Measurements from ENCODE around the gene ARHGAP29. TPM values are rescaled to one million over a fixed set of nuclear protein-coding genes. Genes with fewer than 3 reads are reported as not detected.
A peak's percentile ranks its signal among the peaks of the same experiment; 100 is the strongest.

The ARHGAP29 gene
- total and polyA plus RNA-seq, 2 of the 4 experiments (the other 2 are of a cell fraction): 19.1 to 30.3 TPM

- CTCF ChIA-PET: no interaction called here
- Histone ChIP-seq H2BK120ac (ENCODE audit: low read depth, low read length) (peak overlapping the region; percentile 48), H3K14ac (replicated peaks; ENCODE audit: low read depth, low read length) (peak overlapping the region; percentile 64), H3K18ac (ENCODE audit: low read depth, low read length) (peak overlapping the region; percentile 46; the same call in 1 of the 2 replicates), H4K91ac (ENCODE audit: insufficient read depth, low read depth, low read length) (no peak overlapping the region), H3K9ac (ENCODE audit: low read depth, low read length) (no peak overlapping the region), H3K4me1 (ENCODE audit: control insufficient read depth, insufficient read depth, low read length) (peaks cover 9% of the 10 kb centered on the region), H3K27me3 (ENCODE audit: control insufficient read depth, insufficient read depth, low read length) (no peaks in the 10 kb centered on the region), H2AFZ (replicated peaks; ENCODE audit: low read length, poor library complexity) (peak overlapping the region; percentile 61), H2BK15ac (ENCODE audit: low read depth, low read length) (peak overlapping the region; percentile 1; the same call in 1 of the 3 replicates), H3K27ac (ENCODE audit: insufficient read depth, low read length) (no peak overlapping the region), H4K8ac (ENCODE audit: low read depth in 2 of 2, low read length in 2 of 2) (peak overlapping the region in 1 of 2 experiments; percentile 28; a peak in 1 of 4 replicates), H3K23ac (ENCODE audit: low read depth, low read length) (peak overlapping the region; percentile 34; the same call in 1 of the 2 replicates), H3K9me1 (ENCODE audit: insufficient read depth, low read length) (peaks cover 8% of the 10 kb centered on the region; the same call in 1 of the 2 replicates), H3K79me1 (ENCODE audit: low read depth in 1 of 2, low read length in 2 of 2) (no peaks in the 10 kb centered on the region), H2AK9ac (replicated peaks; ENCODE audit: low read depth, low read length, poor library complexity) (no peak overlapping the region), H3K56ac (ENCODE audit: extremely low read depth, insufficient read depth, low read length) (no peak overlapping the region), H2BK5ac (ENCODE audit: low read depth, low read length, poor library complexity, severe bottlenecking) (no peak overlapping the region), H4K20me1 (ENCODE audit: insufficient read depth, low read length) (no peaks in the 10 kb centered on the region), H3K4me2 (ENCODE audit: low read depth, low read length) (peak overlapping the region; percentile 61; the same call in 1 of the 2 replicates), H3K36me3 (ENCODE audit: control insufficient read depth, insufficient read depth, low read length) (no peaks in the 10 kb centered on the region), H2AK5ac (ENCODE audit: low read depth, low read length) (peak overlapping the region; percentile 22; the same call in 1 of the 2 replicates), H3K4ac (ENCODE audit: low read depth, low read length) (no peak overlapping the region; the same call in 1 of the 2 replicates), H3K9me3 (ENCODE audit: control insufficient read depth, insufficient read depth, low read length) (0 out of 2 replicates have a peak, but pooled peaks cover 2% of the 10 kb centered on the region), H3K4me3 (ENCODE audit: insufficient read depth, low read depth, low read length) (no peak overlapping the region), H2BK20ac (ENCODE audit: low read depth, low read length) (peak overlapping the region; percentile 41; the same call in 1 of the 2 replicates), H4K5ac (ENCODE audit: low read depth, low read length) (no peak overlapping the region)
- ATAC-seq (ENCODE audit: low read depth) (peak; percentile 59), DNase-seq (peak; percentile 48)
- in situ Hi-C loops (cut with MboI; ENCODE audit: low sequenced_read_pairs) (no loop called here), intact Hi-C loops (cut with micrococcal nuclease) (no loop called here), dilution Hi-C loops (cut with HindIII; ENCODE audit: low sequenced_read_pairs, unreplicated experiment) (no loop called here)
- no CpG with 5 or more reads among the region's 2 CpGs for WGBS, 2 experiments (ENCODE audit: extremely low coverage in 2 of 2, insufficient read length in 1 of 2)
- POLR2A ChIA-PET (ENCODE audit: unreplicated experiment): interaction anchor here (0.6 kb wide), 1 partner anchor 41 kb away, joined by 3 read pairs; no protein-coding TSS in a partner anchor
- BruUV-seq (replicated peaks): no TSS peak
- no peak for TF ChIP-seq CEBPB (IDR thresholded peaks at IDR 0.05; ENCODE audit: low read depth, low read length)
- no peak for TF ChIP-seq USF2 (IDR thresholded peaks at IDR 0.05; ENCODE audit: low read depth, low read length)
- TF ChIP-seq NFE2L2 (IDR thresholded peaks at IDR 0.05; ENCODE audit: low read depth, low read length): no peak
- no peak for TF ChIP-seq MAZ (IDR thresholded peaks at IDR 0.05; ENCODE audit: borderline replicate concordance, low read depth, low read length)
- TF ChIP-seq BHLHE40 (IDR thresholded peaks at IDR 0.05; ENCODE audit: low read depth, low read length): no peak
- no peak for TF ChIP-seq SMC3 (IDR thresholded peaks at IDR 0.05; ENCODE audit: low read depth, low read length)
- TF ChIP-seq CTCF (conservative IDR thresholded peaks at IDR 0.05; ENCODE audit: low read depth, low read length): no peak
- no peak for TF ChIP-seq ELK1 (IDR thresholded peaks at IDR 0.05; ENCODE audit: borderline replicate concordance, low read depth, low read length)
- no peak for TF ChIP-seq RCOR1 (IDR thresholded peaks at IDR 0.05; ENCODE audit: insufficient replicate concordance, low read length)
- TF ChIP-seq POLR2A (IDR thresholded peaks at IDR 0.05; ENCODE audit: low read depth, low read length): no peak
- TF ChIP-seq MAFK (IDR thresholded peaks at IDR 0.05; ENCODE audit: low read depth, low read length): no peak
- TF ChIP-seq RAD21 (IDR thresholded peaks at IDR 0.05; ENCODE audit: low read length): no peak
- no peak for TF ChIP-seq FOS (IDR thresholded peaks at IDR 0.05; ENCODE audit: low read depth, low read length)
- TF ChIP-seq RFX5 (IDR thresholded peaks at IDR 0.05; ENCODE audit: low read depth, low read length): no peak
Observed at GRCh38 chr1:94284476-94284875, 47.1 kb upstream of the ARHGAP29 start.

All from IMR-90 (cell line).